ENCODE data around the gene CEP162.

- TF ChIP-seq, protein P1, sequence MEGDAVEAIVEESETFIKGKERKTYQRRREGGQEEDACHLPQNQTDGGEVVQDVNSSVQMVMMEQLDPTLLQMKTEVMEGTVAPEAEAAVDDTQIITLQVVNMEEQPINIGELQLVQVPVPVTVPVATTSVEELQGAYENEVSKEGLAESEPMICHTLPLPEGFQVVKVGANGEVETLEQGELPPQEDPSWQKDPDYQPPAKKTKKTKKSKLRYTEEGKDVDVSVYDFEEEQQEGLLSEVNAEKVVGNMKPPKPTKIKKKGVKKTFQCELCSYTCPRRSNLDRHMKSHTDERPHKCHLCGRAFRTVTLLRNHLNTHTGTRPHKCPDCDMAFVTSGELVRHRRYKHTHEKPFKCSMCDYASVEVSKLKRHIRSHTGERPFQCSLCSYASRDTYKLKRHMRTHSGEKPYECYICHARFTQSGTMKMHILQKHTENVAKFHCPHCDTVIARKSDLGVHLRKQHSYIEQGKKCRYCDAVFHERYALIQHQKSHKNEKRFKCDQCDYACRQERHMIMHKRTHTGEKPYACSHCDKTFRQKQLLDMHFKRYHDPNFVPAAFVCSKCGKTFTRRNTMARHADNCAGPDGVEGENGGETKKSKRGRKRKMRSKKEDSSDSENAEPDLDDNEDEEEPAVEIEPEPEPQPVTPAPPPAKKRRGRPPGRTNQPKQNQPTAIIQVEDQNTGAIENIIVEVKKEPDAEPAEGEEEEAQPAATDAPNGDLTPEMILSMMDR (IDR thresholded peaks at IDR 0.05) = no peak
- TF ChIP-seq USF2 (CRISPR knock-in tag; IDR thresholded peaks at IDR 0.05) = no peak
- TF ChIP-seq FOXP1 (CRISPR knock-in tag; IDR thresholded peaks at IDR 0.05; ENCODE audit: borderline replicate concordance) = no peak
- TF ChIP-seq CBFB (CRISPR knock-in tag; IDR thresholded peaks at IDR 0.05; ENCODE audit: low read depth) = no peak
- TF ChIP-seq, protein P2, sequence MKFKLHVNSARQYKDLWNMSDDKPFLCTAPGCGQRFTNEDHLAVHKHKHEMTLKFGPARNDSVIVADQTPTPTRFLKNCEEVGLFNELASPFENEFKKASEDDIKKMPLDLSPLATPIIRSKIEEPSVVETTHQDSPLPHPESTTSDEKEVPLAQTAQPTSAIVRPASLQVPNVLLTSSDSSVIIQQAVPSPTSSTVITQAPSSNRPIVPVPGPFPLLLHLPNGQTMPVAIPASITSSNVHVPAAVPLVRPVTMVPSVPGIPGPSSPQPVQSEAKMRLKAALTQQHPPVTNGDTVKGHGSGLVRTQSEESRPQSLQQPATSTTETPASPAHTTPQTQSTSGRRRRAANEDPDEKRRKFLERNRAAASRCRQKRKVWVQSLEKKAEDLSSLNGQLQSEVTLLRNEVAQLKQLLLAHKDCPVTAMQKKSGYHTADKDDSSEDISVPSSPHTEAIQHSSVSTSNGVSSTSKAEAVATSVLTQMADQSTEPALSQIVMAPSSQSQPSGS (CRISPR knock-in tag; IDR thresholded peaks at IDR 0.05; ENCODE audit: borderline replicate concordance, low read depth) = no peak
- no peak for TF ChIP-seq ZNF281 (CRISPR knock-in tag; IDR thresholded peaks at IDR 0.05)
- TF ChIP-seq, protein P3, sequence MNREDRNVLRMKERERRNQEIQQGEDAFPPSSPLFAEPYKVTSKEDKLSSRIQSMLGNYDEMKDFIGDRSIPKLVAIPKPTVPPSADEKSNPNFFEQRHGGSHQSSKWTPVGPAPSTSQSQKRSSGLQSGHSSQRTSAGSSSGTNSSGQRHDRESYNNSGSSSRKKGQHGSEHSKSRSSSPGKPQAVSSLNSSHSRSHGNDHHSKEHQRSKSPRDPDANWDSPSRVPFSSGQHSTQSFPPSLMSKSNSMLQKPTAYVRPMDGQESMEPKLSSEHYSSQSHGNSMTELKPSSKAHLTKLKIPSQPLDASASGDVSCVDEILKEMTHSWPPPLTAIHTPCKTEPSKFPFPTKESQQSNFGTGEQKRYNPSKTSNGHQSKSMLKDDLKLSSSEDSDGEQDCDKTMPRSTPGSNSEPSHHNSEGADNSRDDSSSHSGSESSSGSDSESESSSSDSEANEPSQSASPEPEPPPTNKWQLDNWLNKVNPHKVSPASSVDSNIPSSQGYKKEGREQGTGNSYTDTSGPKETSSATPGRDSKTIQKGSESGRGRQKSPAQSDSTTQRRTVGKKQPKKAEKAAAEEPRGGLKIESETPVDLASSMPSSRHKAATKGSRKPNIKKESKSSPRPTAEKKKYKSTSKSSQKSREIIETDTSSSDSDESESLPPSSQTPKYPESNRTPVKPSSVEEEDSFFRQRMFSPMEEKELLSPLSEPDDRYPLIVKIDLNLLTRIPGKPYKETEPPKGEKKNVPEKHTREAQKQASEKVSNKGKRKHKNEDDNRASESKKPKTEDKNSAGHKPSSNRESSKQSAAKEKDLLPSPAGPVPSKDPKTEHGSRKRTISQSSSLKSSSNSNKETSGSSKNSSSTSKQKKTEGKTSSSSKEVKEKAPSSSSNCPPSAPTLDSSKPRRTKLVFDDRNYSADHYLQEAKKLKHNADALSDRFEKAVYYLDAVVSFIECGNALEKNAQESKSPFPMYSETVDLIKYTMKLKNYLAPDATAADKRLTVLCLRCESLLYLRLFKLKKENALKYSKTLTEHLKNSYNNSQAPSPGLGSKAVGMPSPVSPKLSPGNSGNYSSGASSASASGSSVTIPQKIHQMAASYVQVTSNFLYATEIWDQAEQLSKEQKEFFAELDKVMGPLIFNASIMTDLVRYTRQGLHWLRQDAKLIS (CRISPR knock-in tag; IDR thresholded peaks at IDR 0.05; ENCODE audit: borderline replicate concordance) = no peak
- no peak for TF ChIP-seq NFE2L1 (CRISPR knock-in tag; IDR thresholded peaks at IDR 0.05)
- TF ChIP-seq TCF7 (CRISPR knock-in tag; IDR thresholded peaks at IDR 0.05; ENCODE audit: low read depth) = no peak
- no peak for TF ChIP-seq ZNF138 (CRISPR knock-in tag; conservative IDR thresholded peaks at IDR 0.05)
- TF ChIP-seq SMAD3 (CRISPR knock-in tag; IDR thresholded peaks at IDR 0.05; ENCODE audit: borderline replicate concordance) = no peak
- TF ChIP-seq ZNF121 (CRISPR knock-in tag; IDR thresholded peaks at IDR 0.05) = no peak
- TF ChIP-seq, protein P4, sequence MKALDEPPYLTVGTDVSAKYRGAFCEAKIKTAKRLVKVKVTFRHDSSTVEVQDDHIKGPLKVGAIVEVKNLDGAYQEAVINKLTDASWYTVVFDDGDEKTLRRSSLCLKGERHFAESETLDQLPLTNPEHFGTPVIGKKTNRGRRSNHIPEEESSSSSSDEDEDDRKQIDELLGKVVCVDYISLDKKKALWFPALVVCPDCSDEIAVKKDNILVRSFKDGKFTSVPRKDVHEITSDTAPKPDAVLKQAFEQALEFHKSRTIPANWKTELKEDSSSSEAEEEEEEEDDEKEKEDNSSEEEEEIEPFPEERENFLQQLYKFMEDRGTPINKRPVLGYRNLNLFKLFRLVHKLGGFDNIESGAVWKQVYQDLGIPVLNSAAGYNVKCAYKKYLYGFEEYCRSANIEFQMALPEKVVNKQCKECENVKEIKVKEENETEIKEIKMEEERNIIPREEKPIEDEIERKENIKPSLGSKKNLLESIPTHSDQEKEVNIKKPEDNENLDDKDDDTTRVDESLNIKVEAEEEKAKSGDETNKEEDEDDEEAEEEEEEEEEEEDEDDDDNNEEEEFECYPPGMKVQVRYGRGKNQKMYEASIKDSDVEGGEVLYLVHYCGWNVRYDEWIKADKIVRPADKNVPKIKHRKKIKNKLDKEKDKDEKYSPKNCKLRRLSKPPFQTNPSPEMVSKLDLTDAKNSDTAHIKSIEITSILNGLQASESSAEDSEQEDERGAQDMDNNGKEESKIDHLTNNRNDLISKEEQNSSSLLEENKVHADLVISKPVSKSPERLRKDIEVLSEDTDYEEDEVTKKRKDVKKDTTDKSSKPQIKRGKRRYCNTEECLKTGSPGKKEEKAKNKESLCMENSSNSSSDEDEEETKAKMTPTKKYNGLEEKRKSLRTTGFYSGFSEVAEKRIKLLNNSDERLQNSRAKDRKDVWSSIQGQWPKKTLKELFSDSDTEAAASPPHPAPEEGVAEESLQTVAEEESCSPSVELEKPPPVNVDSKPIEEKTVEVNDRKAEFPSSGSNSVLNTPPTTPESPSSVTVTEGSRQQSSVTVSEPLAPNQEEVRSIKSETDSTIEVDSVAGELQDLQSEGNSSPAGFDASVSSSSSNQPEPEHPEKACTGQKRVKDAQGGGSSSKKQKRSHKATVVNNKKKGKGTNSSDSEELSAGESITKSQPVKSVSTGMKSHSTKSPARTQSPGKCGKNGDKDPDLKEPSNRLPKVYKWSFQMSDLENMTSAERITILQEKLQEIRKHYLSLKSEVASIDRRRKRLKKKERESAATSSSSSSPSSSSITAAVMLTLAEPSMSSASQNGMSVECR (CRISPR knock-in tag; IDR thresholded peaks at IDR 0.05; ENCODE audit: borderline replicate concordance) = no peak
- no peak for TF ChIP-seq MAX (CRISPR knock-in tag; IDR thresholded peaks at IDR 0.05)
These were observed 3.2 kb downstream of the CEP162 start for GRCh38 chr6:84224251-84224650.

Measured in WTC11 (cell line).